AG08395 (cell line): ENCODE results near the gene TP53I11.
A peak's percentile ranks its signal among the peaks of the same experiment; 100 is the strongest.

ENCODE experiments used
- DNase-seq: peaks from one replicate; pipeline ENCODE4 v3.0.0; 2012; ENCODE audit warnings: mixed read lengths, low spot score

The TP53I11 gene

DNA sequence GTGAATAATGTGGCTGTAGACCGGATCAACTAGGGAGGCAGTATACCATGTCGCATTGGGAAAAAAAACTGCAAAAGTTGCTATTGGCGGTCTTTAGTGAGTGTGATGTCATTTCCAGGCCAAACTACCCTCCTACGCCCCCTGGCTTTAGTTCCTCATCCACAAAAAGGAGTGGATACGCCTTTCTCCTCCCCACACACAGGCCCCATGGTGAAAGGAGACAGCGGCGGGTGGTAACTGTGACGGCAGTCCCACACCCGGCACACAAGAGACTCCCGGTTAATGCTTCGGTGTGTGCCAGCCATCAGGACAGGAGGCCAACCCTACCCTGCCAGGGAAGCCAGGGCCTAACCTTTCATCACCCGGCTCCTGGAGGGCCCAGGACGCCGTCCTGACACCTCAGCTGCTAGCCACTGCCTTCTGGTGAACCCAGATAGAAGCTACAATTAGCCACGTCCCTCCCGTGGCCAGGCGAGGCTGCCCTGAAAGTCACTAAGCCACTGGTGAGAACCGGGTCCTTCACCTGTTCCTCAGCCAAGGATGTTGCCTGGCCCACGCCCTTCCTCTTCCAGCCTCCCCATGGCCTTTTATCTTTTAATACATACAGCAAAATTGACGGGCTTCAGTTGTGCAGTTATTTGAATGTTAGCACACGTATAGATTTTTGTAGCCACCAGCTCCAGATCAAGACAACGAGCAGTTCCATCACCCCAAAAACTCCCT lies 10.8 kb downstream of the TP53I11 start:
- no peak for DNase-seq

GRCh38 chr11:44938066-44938691 lies 12.5 kb downstream of the TP53I11 start:
- no peak for DNase-seq

- DNase-seq = no peak
These were observed 13.6 kb downstream of the TP53I11 start for GRCh38 chr11:44936951-44937543.

- peak; percentile 84 for DNase-seq
These were observed 14.2 kb downstream of the TP53I11 start for GRCh38 chr11:44936525-44936924.

DNA sequence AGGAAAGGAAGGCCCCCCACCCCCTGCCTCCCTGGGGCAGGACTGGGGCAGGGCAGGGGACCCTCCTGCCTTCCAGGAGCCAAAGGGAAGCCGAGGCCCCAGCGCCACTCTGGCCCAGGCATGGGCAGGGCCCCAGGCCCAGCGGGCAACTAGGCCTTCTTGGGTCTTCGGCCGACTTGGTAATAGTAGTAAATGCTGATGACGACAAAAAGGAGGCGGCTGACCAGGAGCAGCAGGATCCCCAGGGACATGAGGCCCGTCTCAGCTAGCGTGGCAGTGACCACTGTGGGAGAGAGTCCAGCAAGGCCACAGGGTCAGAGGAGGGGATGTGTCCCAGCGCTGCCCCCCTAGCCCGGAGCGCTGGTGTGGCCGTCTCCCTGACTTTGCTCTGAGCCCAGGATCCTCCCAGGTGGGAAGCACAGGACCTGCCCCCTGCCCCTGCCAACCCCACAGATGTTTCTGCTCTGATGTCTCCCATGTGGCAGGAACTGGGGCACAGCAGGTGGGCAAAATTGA lies 15.9 kb downstream of the TP53I11 start:
- DNase-seq = no peak

- no peak for DNase-seq
These were observed 16.6 kb downstream of the TP53I11 start for GRCh38 chr11:44934110-44934509.

DNA sequence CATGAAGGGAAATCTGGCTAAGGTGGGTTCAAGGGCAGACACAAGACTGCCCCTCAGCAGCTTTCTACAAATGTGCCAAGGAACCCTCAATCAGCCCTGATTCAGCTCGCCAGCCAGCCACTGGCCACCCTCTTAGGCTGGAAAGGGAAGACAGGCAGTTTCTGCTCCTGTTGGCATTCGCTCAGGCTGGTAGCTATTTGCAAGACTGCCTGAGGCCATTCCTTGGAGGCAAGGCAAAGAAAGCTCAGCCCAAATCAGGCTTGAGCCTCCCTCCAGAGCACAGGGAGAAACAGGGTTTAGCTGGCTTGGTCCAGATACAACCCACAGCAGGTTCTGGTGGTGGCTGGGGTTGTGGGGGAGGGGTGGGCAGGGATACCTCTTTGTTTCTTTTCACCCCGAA lies 19.2 kb downstream of the TP53I11 start:
- DNase-seq = no peak

- no peak for DNase-seq
These were observed 19.9 kb downstream of the TP53I11 start for GRCh38 chr11:44930588-44931302.

- DNase-seq = no peak
These were observed 21.9 kb downstream of the TP53I11 start for GRCh38 chr11:44928816-44929215.

- DNase-seq = no peak
These were observed 22.5 kb downstream of the TP53I11 start for GRCh38 chr11:44928144-44928543.

DNA sequence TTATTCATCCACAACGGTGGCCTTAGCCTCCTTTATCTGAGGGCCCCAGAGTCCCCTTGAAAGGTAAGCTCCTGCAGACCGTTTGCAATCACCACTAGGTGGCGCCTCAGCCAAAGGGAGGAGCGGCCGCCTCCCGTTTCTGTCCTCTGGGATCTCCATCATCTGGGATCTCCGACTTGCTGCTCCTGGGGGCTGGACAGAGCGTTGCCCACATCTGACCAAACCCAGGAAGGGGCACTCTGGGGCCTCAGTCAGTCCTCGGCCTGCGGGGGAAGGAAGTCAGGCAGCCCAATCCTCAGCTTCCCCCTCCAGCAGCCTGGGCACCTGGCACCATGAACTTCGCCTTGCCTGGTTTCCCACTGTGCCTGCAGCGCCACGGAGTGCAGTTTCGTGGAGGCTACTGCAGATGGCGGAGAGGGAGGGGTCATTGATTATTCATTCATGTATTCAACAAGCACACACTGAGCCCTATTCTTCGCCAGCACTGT lies 23.5 kb downstream of the TP53I11 start:
- DNase-seq = peak; percentile 75

- DNase-seq = no peak
These were observed 24.6 kb downstream of the TP53I11 start for GRCh38 chr11:44926036-44926435.

DNA sequence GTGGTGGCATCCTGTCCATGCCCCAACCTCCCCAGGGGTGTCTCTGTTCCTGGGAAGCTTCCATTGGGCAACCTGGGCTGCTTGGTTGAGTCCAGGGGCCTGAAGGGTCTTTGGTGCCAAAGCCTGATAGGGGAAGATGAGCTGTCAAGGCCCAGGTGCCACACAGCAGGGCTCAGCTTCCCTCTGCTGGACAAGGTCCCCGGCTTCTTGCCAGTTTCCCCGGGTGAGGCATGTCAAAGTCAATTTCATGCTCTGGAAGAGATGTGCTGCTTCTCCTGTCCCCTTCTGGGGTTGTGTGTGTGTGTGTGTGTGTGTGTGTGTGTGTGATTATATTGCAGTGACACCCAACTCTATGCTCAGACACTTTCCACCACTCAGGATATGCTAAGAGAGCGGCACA lies 26.9 kb downstream of the TP53I11 start:
- DNase-seq = no peak

DNA sequence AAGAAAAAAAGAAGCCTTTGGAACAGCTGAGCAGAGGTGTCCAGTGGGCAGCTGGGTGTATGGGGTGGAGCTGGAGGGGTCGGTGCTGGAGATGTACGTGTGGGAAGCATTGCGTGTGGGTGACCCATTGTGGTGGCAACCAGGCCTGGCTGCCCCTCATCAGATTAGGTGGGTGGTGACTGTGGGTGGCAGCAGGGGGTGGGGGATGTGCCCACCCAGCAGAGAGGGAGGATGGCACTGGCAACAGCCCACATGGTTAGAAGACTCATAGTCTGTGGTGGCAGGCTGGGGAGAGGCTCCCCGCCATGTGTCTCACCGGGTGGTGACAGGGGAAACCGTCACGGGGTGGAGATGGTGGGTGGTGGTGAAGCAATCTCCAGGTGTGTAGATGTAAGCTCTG lies 27.6 kb downstream of the TP53I11 start:
- DNase-seq = no peak

DNA sequence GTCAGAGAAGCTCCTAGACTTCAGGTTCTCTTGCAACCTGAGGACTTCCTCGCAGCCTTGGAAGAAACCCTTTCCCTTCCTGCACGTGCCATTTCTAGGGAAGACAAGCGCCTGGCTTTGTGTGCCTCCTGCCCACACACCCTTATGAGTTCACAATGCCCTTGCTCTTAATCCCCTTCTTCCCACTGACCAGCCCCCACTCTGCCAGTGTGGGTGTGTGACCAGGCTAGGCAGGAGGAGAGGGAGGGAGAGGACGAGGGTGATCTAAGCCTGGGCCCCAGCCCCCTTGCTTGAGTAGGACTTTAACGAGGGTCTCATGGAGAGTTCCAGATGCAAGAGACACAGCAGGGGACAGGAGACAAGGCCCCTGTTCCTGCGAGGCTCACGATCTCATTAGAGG lies 30.2 kb downstream of the TP53I11 start:
- DNase-seq = no peak

GRCh38 chr11:44917741-44918140 lies 32.9 kb downstream of the TP53I11 start:
- DNase-seq = no peak

GRCh38 chr11:44916801-44917385 lies 33.8 kb downstream of the TP53I11 start:
- no peak for DNase-seq

DNA sequence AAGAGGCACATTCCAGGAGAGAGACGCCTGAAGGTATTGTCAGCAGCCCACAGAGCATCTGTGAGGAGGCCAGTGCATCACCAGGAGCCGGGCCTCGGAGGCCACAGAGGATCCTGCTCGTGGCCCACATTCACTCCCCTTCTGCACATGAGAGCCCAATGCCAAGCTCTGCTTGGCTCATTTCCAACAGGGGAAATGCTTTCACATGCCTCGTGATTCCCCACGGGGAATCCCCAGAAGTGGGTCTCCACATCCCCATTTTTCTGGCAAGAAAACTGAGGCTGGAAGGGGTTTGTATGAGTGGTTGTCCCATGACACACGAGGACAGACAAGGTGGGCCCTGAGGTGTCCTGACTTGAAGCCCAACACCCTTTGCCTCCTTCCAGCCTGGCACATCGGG lies 34.4 kb downstream of the TP53I11 start:
- no peak for DNase-seq

- DNase-seq = no peak
These were observed 35.1 kb downstream of the TP53I11 start for GRCh38 chr11:44915621-44916020.

DNA sequence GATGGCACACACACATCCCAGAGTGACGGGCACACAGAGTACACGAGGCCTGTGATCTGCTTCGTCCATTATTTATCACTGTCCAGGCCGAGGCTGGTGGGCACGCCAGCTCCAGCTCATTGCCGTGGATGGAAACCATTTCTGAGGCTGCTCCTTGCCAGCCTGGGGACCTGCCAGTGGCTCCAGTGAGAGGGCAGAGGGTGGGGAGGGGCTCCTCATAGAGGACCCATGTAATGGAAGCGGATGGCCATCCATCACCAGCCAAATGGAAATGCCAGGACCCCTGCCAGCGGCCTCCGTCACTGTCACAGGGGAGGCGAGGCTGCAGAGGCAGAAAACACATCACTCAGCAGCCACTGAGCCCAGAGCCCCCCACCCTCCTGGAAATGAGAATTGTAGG lies 35.7 kb downstream of the TP53I11 start:
- no peak for DNase-seq

GRCh38 chr11:44914105-44914504 lies 36.6 kb downstream of the TP53I11 start:
- no peak for DNase-seq

DNA sequence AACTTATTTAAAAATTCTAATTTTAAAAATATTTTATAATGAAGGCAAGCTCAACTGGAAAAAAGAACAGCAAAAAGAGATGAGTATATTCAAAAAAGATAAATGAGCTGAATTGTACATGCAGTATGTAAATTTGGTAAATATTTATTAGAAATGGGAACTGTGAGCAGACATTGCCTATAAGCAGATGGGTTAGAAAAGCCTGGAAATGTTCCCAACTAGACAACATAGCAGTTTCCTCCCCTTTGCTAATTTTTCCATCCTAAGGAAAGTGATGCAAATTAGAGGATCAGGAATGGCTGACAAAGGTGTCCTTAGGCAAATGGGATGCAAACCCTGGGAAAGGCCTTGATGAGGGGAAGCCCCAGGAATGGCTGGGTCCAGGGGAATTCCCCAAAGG lies 37.2 kb downstream of the TP53I11 start:
- no peak for DNase-seq
